HG03342 (cell line): Measurements from ENCODE around the gene OR51S1.
"Not testable (repeated sequence)": the region's sequence is repeated elsewhere in the genome, so short reads cannot be mapped to it uniquely, and the experiment has no call there.

Source experiments
- ATAC-seq: cut with Tn5 transposase; IDR thresholded peaks from one replicate; pipeline ENCODE4 v1.9.1; 2021; ENCODE audit warnings: mild to moderate bottlenecking, moderate library complexity; ENCODE audit not compliant: unreplicated experiment

Gene OR51S1

DNA sequence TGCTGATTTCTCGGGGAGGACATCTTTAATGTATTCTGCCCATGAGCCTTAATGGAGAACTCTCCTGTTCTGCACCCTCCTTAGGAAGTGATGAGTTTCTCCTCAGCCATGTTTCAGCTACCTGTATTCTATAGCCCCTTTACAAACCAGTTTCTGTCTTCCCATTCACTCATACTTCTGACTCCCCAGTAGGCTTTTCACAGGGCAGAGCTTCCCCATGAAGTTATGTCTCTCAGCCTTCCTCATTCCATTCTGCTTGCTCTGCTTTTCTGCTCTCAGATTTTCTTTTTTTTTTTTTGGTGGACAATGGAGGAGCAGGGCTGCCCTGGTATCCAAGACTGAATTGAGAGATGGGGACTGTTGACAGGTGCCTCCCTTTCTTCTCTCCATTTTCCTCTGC, 40.5 kb downstream of the OR51S1 start:
- no peak for ATAC-seq

- ATAC-seq = no peak
Measured at GRCh38 chr11:4804280-4804679, 44.7 kb downstream of the OR51S1 start, which contains the start of gene OR52R1. OR52R1 (minus strand) TSS chr11:4804380; CDS start chr11:4804380, 0 bp downstream.

DNA sequence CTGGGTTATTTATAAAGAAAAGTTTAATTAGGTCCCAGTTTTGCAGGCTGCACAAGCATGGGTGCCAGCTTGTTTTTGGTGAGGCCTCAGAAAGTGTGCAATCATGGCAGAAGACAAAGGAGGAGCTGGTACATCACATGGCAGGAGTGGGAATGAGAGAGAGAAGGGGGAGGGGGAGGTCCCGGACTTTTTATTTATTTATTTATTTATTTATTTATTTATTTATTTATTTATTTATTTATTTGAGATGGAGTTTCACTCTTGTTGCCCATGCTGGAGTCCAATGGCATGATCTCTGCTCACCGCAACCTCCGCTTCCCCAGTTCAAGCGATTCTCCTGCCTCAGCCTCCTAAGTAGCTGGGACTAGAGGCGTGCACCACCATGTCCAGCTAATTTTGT, 47.7 kb downstream of the OR51S1 start:
- ATAC-seq = not testable (repeated sequence)

DNA sequence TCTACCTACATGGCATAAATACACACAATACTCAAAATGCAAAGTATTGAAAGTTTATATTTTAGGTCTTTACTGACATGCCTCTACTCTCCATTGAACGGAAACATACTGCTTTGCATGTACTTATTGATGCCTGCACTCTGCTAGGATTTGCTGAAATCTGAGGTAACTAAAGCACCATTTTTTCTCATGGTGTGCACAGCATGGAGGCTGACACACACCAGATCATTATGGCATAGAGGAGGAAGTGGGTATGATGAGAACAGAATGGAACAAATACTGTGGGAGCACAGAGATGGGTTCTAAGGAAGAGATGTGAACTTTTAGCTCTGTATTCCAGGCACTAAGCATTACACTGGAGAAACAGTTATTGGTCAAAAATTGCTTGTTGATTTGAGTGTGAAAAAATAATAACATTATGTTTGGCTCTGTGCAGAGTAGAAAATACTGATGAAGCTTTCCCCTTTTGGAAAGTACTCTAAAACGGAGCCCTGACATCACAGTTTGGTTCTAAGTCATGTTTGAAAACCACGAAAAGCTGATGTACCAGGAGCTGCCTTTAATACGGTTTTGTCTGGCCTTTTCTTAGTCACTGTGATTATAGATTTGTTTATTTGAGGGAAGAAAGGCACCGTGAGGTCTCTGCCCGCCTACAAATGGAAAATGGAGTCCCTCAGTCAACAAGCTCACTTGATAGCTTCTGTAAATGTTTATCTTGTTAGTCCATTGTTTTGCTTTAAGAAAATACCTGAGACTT, 50.4 kb downstream of the OR51S1 start:
- no peak for ATAC-seq
